Measurements from ENCODE around the gene B4GALT2. TPM values are rescaled to one million over a fixed set of nuclear protein-coding genes. Genes with fewer than 3 reads are reported as not detected.

The B4GALT2 gene
- total RNA-seq, 2 experiments from 2014 or later: 0.57 to 1.4 TPM

GRCh38 chr1:44025816-44026215 lies 46.8 kb downstream of the B4GALT2 start:
- Histone ChIP-seq H2AFZ (ENCODE audit: low read length) (peak overlapping the region; percentile 41; the same call in 1 of the 2 replicates), H3K4me3 (ENCODE audit: low read depth, low read length, poor library complexity, severe bottlenecking) (peak overlapping the region; percentile 17), H3K4me1 (ENCODE audit: insufficient read depth, low read length, poor library complexity, severe bottlenecking) (peaks cover 44% of the 10 kb centered on the region), H3K79me2 (ENCODE audit: insufficient read depth, low read depth, low read length) (no peaks in the 10 kb centered on the region), H3K27ac (ENCODE audit: low read depth, low read length, poor library complexity, severe bottlenecking) (peak overlapping the region; percentile 39), H3K36me3 (ENCODE audit: insufficient read depth, low read length) (no peaks in the 10 kb centered on the region), H3K9me2 (ENCODE audit: insufficient read depth, low read length) (no peaks in the 10 kb centered on the region), H3K9me3 (ENCODE audit: low read length) (no peaks in the 10 kb centered on the region), H4K20me1 (ENCODE audit: insufficient read depth, low read length) (no peaks in the 10 kb centered on the region), H3K4me2 (ENCODE audit: low read length) (peak overlapping the region; percentile 69)
- intact Hi-C loops (cut with micrococcal nuclease; ENCODE audit: unreplicated experiment): no loop called here
- BruUV-seq (replicated peaks): no TSS peak
- POLR2A ChIA-PET: interaction anchor here (0.7 kb wide), 2 partner anchors 14 to 326 kb away, joined by 6 read pairs; no protein-coding TSS in a partner anchor
- no peak for TF ChIP-seq CTCF (conservative IDR thresholded peaks at IDR 0.05; ENCODE audit: low read length)
- TF ChIP-seq EZH2phosphoT487 (IDR thresholded peaks at IDR 0.05; ENCODE audit: borderline replicate concordance, low read depth, low read length): no peak
- peak; percentile 57 for DNase-seq (ENCODE audit: low spot score)
- CTCF ChIA-PET (ENCODE audit: unreplicated experiment): interaction anchor here (0.8 kb wide), 1 partner anchor 10 kb away, joined by 3 read pairs; no protein-coding TSS in a partner anchor

- intact Hi-C loops (cut with micrococcal nuclease; ENCODE audit: unreplicated experiment): no loop called here
- Histone ChIP-seq H3K79me2 (ENCODE audit: insufficient read depth, low read depth, low read length) (no peaks in the 10 kb centered on the region), H3K4me1 (ENCODE audit: insufficient read depth, low read length, poor library complexity, severe bottlenecking) (peaks cover 55% of the 10 kb centered on the region), H4K20me1 (ENCODE audit: insufficient read depth, low read length) (no peaks in the 10 kb centered on the region), H3K4me2 (ENCODE audit: low read length) (no peak overlapping the region), H3K36me3 (ENCODE audit: insufficient read depth, low read length) (no peaks in the 10 kb centered on the region), H2AFZ (ENCODE audit: low read length) (no peak overlapping the region), H3K4me3 (ENCODE audit: low read depth, low read length, poor library complexity, severe bottlenecking) (no peak overlapping the region), H3K27ac (ENCODE audit: low read depth, low read length, poor library complexity, severe bottlenecking) (no peak overlapping the region), H3K9me3 (ENCODE audit: low read length) (no peaks in the 10 kb centered on the region), H3K9me2 (ENCODE audit: insufficient read depth, low read length) (no peaks in the 10 kb centered on the region)
- CTCF ChIA-PET (ENCODE audit: unreplicated experiment): no interaction called here
- POLR2A ChIA-PET: no interaction called here
- TF ChIP-seq EZH2phosphoT487 (IDR thresholded peaks at IDR 0.05; ENCODE audit: borderline replicate concordance, low read depth, low read length): no peak
- no peak for TF ChIP-seq CTCF (conservative IDR thresholded peaks at IDR 0.05; ENCODE audit: low read length)
- no TSS peak for BruUV-seq (replicated peaks)
- DNase-seq (ENCODE audit: low spot score): no peak
These were observed 48.3 kb downstream of the B4GALT2 start for GRCh38 chr1:44027320-44027719.

- peak overlapping the region; percentile 98 for H3K4me3 ChIP-seq (ENCODE audit: low read depth, low read length, poor library complexity, severe bottlenecking)
- no peaks in the 10 kb centered on the region for H3K9me2 ChIP-seq (ENCODE audit: insufficient read depth, low read length)
- BruUV-seq (replicated peaks): TSS peak; percentile 43
- no peak for TF ChIP-seq EZH2phosphoT487 (IDR thresholded peaks at IDR 0.05; ENCODE audit: borderline replicate concordance, low read depth, low read length)
- TF ChIP-seq CTCF (conservative IDR thresholded peaks at IDR 0.05; ENCODE audit: low read length): no peak
- no peak for DNase-seq (ENCODE audit: low spot score)
- H3K9me3 ChIP-seq (ENCODE audit: low read length): no peaks in the 10 kb centered on the region
- H3K27ac ChIP-seq (ENCODE audit: low read depth, low read length, poor library complexity, severe bottlenecking): peak overlapping the region; percentile 86
- H3K36me3 ChIP-seq (ENCODE audit: insufficient read depth, low read length): no peaks in the 10 kb centered on the region
- H3K4me1 ChIP-seq (ENCODE audit: insufficient read depth, low read length, poor library complexity, severe bottlenecking): peaks cover 61% of the 10 kb centered on the region
- peak overlapping the region; percentile 61 for H2AFZ ChIP-seq (ENCODE audit: low read length)
- peak overlapping the region; percentile 98 for H3K4me2 ChIP-seq (ENCODE audit: low read length)
- no peaks in the 10 kb centered on the region for H3K79me2 ChIP-seq (ENCODE audit: insufficient read depth, low read depth, low read length)
- POLR2A ChIA-PET: interaction anchor here (0.6 to 0.8 kb wide), 2 partner anchors 18 to 804 kb away, joined by 3 read pairs; no protein-coding TSS in a partner anchor
- intact Hi-C loops (cut with micrococcal nuclease; ENCODE audit: unreplicated experiment): no loop called here
- CTCF ChIA-PET (ENCODE audit: unreplicated experiment): no interaction called here
- no peaks in the 10 kb centered on the region for H4K20me1 ChIP-seq (ENCODE audit: insufficient read depth, low read length)
These were observed 50.4 kb downstream of the B4GALT2 start for GRCh38 chr1:44029260-44029910.
